IMR-90 (cell line): ENCODE results near the gene GRID2IP. TPM values are rescaled to one million over a fixed set of nuclear protein-coding genes. Genes with fewer than 3 reads are reported as not detected.

Source experiments
- ATAC-seq: fragments of 200-7000 bp; cut with Tn5 transposase; 2 replicates; pipeline ENCODE4 v1.9.1; 2020; ENCODE audit warnings: low read depth, mild to moderate bottlenecking, moderate library complexity
- BruUV-seq: library from RNA; stranded (reverse); fragments of 400-500 nt; replicated peaks from 2 replicates; lab custom pipeline; 2021; lab: Mats Ljungman, UMichigan
- CTCF ChIA-PET: fragments of 300-600 bp; formaldehyde crosslinking; extraction: SDS; loops from one replicate; lab custom pipeline; 2021; ENCODE audit warnings: antibody characterized with exemption; lab: Yijun Ruan, JAX
- POLR2A ChIA-PET: fragments of 300-600 bp; sonication (Branson Sonifier 250); formaldehyde crosslinking; loops from one replicate; lab custom pipeline; 2022; ENCODE audit warnings: antibody characterized with exemption; ENCODE audit not compliant: unreplicated experiment; lab: Charles Lee
- DNase-seq: peaks from one replicate; pipeline ENCODE4 v3.0.0; 2013
- H2AFZ ChIP-seq: replicated peaks from 2 replicates; pipeline ENCODE3; 2013; ENCODE audit warnings: low read length, mild to moderate bottlenecking; ENCODE audit not compliant: poor library complexity
- H2AK5ac ChIP-seq: 2 replicates; pipeline ENCODE4 v1.6.1; 2013; ENCODE audit warnings: low read depth, low read length, inconsistent platforms
- H2AK9ac ChIP-seq: replicated peaks from 2 replicates; pipeline ENCODE3; 2013; ENCODE audit warnings: mild to moderate bottlenecking, low read depth, low read length, moderate library complexity; ENCODE audit not compliant: poor library complexity
- H2BK120ac ChIP-seq: 2 replicates; pipeline ENCODE4 v1.6.1; 2013; ENCODE audit warnings: low read depth, low read length, inconsistent platforms
- H2BK15ac ChIP-seq: 3 replicates; pipeline ENCODE4 v1.6.1; 2013; ENCODE audit warnings: low read depth, low read length, inconsistent platforms
- H2BK20ac ChIP-seq: 2 replicates; pipeline ENCODE4 v1.6.1; 2013; ENCODE audit warnings: low read depth, mild to moderate bottlenecking, inconsistent platforms, low read length, moderate library complexity
- H2BK5ac ChIP-seq: 2 replicates; pipeline ENCODE4 v1.6.1; 2013; ENCODE audit warnings: mild to moderate bottlenecking, low read depth, low read length, inconsistent platforms; ENCODE audit not compliant: poor library complexity, severe bottlenecking
- H3K14ac ChIP-seq: replicated peaks from 2 replicates; pipeline ENCODE4 v1.6.1; 2013; ENCODE audit warnings: low read depth, low read length, inconsistent platforms
- H3K18ac ChIP-seq: 2 replicates; pipeline ENCODE4 v1.6.1; 2013; ENCODE audit warnings: low read depth, low read length, control low read depth
- H3K23ac ChIP-seq: 2 replicates; pipeline ENCODE4 v1.6.1; 2013; ENCODE audit warnings: low read depth, low read length, inconsistent platforms
- H3K27ac ChIP-seq: 2 replicates; pipeline ENCODE4 v1.5.1; 2013; ENCODE audit warnings: mild to moderate bottlenecking, control low read depth, low read length; ENCODE audit not compliant: insufficient read depth
- H3K27me3 ChIP-seq: 2 replicates; pipeline ENCODE4 v1.6.1; 2013; ENCODE audit warnings: low read length; ENCODE audit not compliant: control insufficient read depth, insufficient read depth
- H3K36me3 ChIP-seq: 2 replicates; pipeline ENCODE4 v1.6.1; 2013; ENCODE audit warnings: low read length, mixed read lengths; ENCODE audit not compliant: control insufficient read depth, insufficient read depth
- H3K4ac ChIP-seq: 2 replicates; pipeline ENCODE4 v1.6.1; 2013; ENCODE audit warnings: low read depth, low read length, inconsistent platforms
- H3K4me1 ChIP-seq: 2 replicates; pipeline ENCODE4 v1.6.1; 2013; ENCODE audit warnings: low read length, mixed read lengths; ENCODE audit not compliant: control insufficient read depth, insufficient read depth
- H3K4me2 ChIP-seq: 2 replicates; pipeline ENCODE4 v1.6.1; 2013; ENCODE audit warnings: low read depth, mild to moderate bottlenecking, control low read depth, low read length, moderate library complexity
- H3K4me3 ChIP-seq: 2 replicates; pipeline ENCODE4 v1.5.1; 2013; ENCODE audit warnings: low read depth, mild to moderate bottlenecking, control low read depth, low read length, moderate library complexity; ENCODE audit not compliant: insufficient read depth
- H3K56ac ChIP-seq: 2 replicates; pipeline ENCODE4 v1.6.1; 2013; ENCODE audit warnings: low read length, inconsistent platforms; ENCODE audit not compliant: insufficient read depth; ENCODE audit errors: extremely low read depth
- H3K79me1 ChIP-seq, 2 experiments: 2 replicates each; pipeline ENCODE4 v1.6.1; 2013; ENCODE audit warnings: low read length in 2 of 2, inconsistent platforms in 1 of 2, low read depth in 1 of 2
- H3K9ac ChIP-seq: 2 replicates; pipeline ENCODE4 v1.6.1; 2013; ENCODE audit warnings: low read depth, low read length, control low read depth
- H3K9me1 ChIP-seq: 2 replicates; pipeline ENCODE4 v1.6.1; 2013; ENCODE audit warnings: low read length, inconsistent platforms; ENCODE audit not compliant: insufficient read depth
- H3K9me3 ChIP-seq: 2 replicates; pipeline ENCODE4 v1.6.1; 2013; ENCODE audit warnings: low read length; ENCODE audit not compliant: control insufficient read depth, insufficient read depth
- H4K20me1 ChIP-seq: 2 replicates; pipeline ENCODE4 v1.6.1; 2013; ENCODE audit warnings: low read length, inconsistent platforms; ENCODE audit not compliant: insufficient read depth
- H4K5ac ChIP-seq: 2 replicates; pipeline ENCODE4 v1.6.1; 2013; ENCODE audit warnings: mild to moderate bottlenecking, low read depth, low read length, control low read depth
- H4K8ac ChIP-seq, 2 experiments: 2 replicates each; pipeline ENCODE4 v1.6.1; 2013; ENCODE audit warnings: low read depth in 2 of 2, low read length in 2 of 2, control low read depth in 1 of 2, inconsistent platforms in 1 of 2
- H4K91ac ChIP-seq: 2 replicates; pipeline ENCODE4 v1.6.1; 2013; ENCODE audit warnings: low read depth, low read length, inconsistent platforms; ENCODE audit not compliant: insufficient read depth
- MXI1 ChIP-seq: IDR thresholded peaks from 2 replicates; pipeline ENCODE4 v1.6.1; 2012; ENCODE audit warnings: low read depth, mild to moderate bottlenecking, low read length, moderate library complexity, borderline replicate concordance
- WGBS, 2 experiments: methylation state at CpG; one replicate each; pipeline versions ENCODE4 v1.1.5 to v1.1.7; 2013; ENCODE audit warnings: missing lambda C conversion rate in 2 of 2; ENCODE audit not compliant: insufficient read length in 1 of 2; ENCODE audit errors: extremely low coverage in 2 of 2; 5-methylcytosine and 5-hydroxymethylcytosine counted together
- dilution Hi-C: fragments of 300-500 bp; cut with HindIII; formaldehyde crosslinking; loops from one replicate; pipeline ENCODE4 v1.14.3; 2018; ENCODE audit warnings: low sequenced_read_pairs; ENCODE audit not compliant: unreplicated experiment
- in situ Hi-C: fragments of 300-500 bp; cut with MboI; formaldehyde crosslinking; loops from 3 replicates; pipeline ENCODE4 v1.14.3; 2019; ENCODE audit warnings: low sequenced_read_pairs, inconsistent platforms, mixed read lengths
- intact Hi-C: fragments of 100-400 bp; cut with micrococcal nuclease; formaldehyde crosslinking; loops from 2 replicates; pipeline ENCODE4 v1.10.0; 2022
- polyA plus RNA-seq, 3 experiments: library from polyadenylated mRNA; depleted of rRNA; stranded (reverse); fragments of >200 nt; gene quantifications; 2 replicates each; pipeline ENCODE4 v1.2.3, GENCODE V29; 2012; ENCODE audit warnings: low replicate concordance in 1 of 3
- total RNA-seq: library from RNA; depleted of rRNA; stranded (reverse); fragments of >200 nt; gene quantifications from 2 replicates; pipeline ENCODE4 v1.2.3, GENCODE V29; 2012

Gene GRID2IP
- total and polyA plus RNA-seq, 2 of the 4 experiments (the other 2 are of a cell fraction), result not detected

DNA sequence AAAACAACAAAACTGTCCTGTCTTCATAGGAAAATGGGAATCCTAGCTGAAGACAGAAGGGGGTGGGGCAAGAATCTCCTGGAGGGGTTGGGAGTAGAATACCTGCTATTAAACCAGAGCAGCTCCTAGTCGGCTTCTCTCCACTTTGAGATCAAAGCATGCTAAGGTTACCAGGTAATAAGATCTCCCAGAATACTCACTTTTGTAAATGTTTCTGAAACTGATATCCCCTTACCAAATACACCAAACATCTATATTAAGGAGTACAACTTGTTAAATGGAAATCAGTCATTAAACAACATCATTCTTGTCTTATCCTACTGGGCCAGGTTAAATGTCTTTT, 74.0 kb downstream of the GRID2IP start:
- no peak for TF ChIP-seq MXI1
- intact Hi-C loops, result no loop called here
- no CpG with 5 or more reads among the region's 1 CpG for WGBS, 2 experiments
- Histone ChIP-seq H3K14ac (no peak overlapping the region), H3K9me1 (peaks cover 17% of the 10 kb centered on the region; the same call in 1 of the 2 replicates), H2AFZ (no peak overlapping the region), H3K79me1 (peaks cover 6 to 56% of the 10 kb centered on the region in 2 experiments), H3K9me3 (no peaks in the 10 kb centered on the region), H4K8ac (no peak overlapping the region), H2BK20ac (no peak overlapping the region), H2BK5ac (no peak overlapping the region), H3K4ac (no peak overlapping the region), H2AK5ac (no peak overlapping the region), H2BK120ac (no peak overlapping the region), H3K27me3 (no peaks in the 10 kb centered on the region), H4K20me1 (peaks cover 100% of the 10 kb centered on the region), H3K4me3 (no peak overlapping the region), H3K27ac (no peak overlapping the region), H3K18ac (no peak overlapping the region), H4K91ac (no peak overlapping the region), H4K5ac (no peak overlapping the region), H3K4me2 (peak overlapping the region; percentile 30), H2AK9ac (no peak overlapping the region), H3K56ac (no peak overlapping the region), H2BK15ac (no peak overlapping the region), H3K23ac (no peak overlapping the region), H3K4me1 (peaks cover 18% of the 10 kb centered on the region), H3K36me3 (peaks cover 40% of the 10 kb centered on the region), H3K9ac (no peak overlapping the region)
- no TSS peak for BruUV-seq
- DNase-seq (no peak), ATAC-seq (no peak)
- in situ Hi-C loops, result no loop called here
- ChIA-PET POLR2A (interaction anchor here (0.6 kb wide), 1 partner anchor 94 kb away, joined by 4 read pairs; no protein-coding TSS in a partner anchor), CTCF (no interaction called here)
- dilution Hi-C loops, result no loop called here
